Testis (tissue), 3 donors: ENCODE measurements around the gene OBSCN. TPM values are rescaled to one million over a fixed set of nuclear protein-coding genes. Genes with fewer than 3 reads are reported as not detected.

Experiments
- DNase-seq: peaks from one replicate; pipeline ENCODE4 v3.0.0-alpha.2; 2019
- H3K27ac ChIP-seq, 2 donors: fragments of 200-600 bp; sonication (generic); one replicate each; pipeline ENCODE4 v1.5.1; 2019
- H3K27me3 ChIP-seq: fragments of 200-600 bp; sonication (generic); one replicate; pipeline ENCODE4 v1.5.1; 2019
- H3K36me3 ChIP-seq: fragments of 200-600 bp; sonication (generic); one replicate; pipeline ENCODE4 v1.5.1; 2017; ENCODE audit warnings: low read depth; ENCODE audit errors: missing control alignments
- H3K4me1 ChIP-seq: fragments of 200-600 bp; sonication (generic); one replicate; pipeline ENCODE4 v1.5.1; 2019
- H3K4me3 ChIP-seq, 2 donors: fragments of 200-600 bp; sonication (generic); one replicate each; pipeline ENCODE4 v1.5.1; 2017 to 2019
- H3K9me3 ChIP-seq: fragments of 200-600 bp; sonication (generic); one replicate; pipeline ENCODE4 v1.5.1; 2017
- CTCF ChIP-seq, 3 experiments: fragments of 450-650 bp in 2 of 3; fragments of 200-600 bp in 1 of 3; sonication (generic) in 1 of 3; IDR thresholded peaks; one replicate each; pipeline ENCODE4 v1.5.1; 2016 to 2019; ENCODE audit warnings: antibody characterized with exemption in 3 of 3, mild to moderate bottlenecking in 2 of 3, moderate library complexity in 1 of 3
- POLR2A ChIP-seq: fragments of 450-650 bp; IDR thresholded peaks from one replicate; pipeline ENCODE4 v1.6.1; 2017; ENCODE audit warnings: antibody characterized with exemption, mild to moderate bottlenecking, moderate library complexity
- WGBS, 2 donors: methylation state at CpG; one replicate each; pipeline ENCODE4 v1.1.5; 2018; 5-methylcytosine and 5-hydroxymethylcytosine counted together
- intact Hi-C: fragments of 100-400 bp; cut with DNase I; formaldehyde crosslinking; loops from one replicate; pipeline ENCODE4 v1.15.1; 2023; ENCODE audit warnings: low total_unique reads
- polyA plus RNA-seq: library from polyadenylated mRNA; stranded (reverse); fragments of 350-450 nt; fragmentation: Illumina TruSeq; extraction: RNeasy Lipid Tissue Mini Kit (QIAGEN cat#74804); gene quantifications from one replicate; pipeline ENCODE4 v1.2.3, GENCODE V29; 2014; ENCODE audit warnings: low read depth, low replicate concordance; ENCODE audit not compliant: insufficient read depth
- total RNA-seq, 2 donors: library from RNA; depleted of rRNA; stranded (reverse); fragments of >200 nt; gene quantifications; one replicate each; pipeline ENCODE4 v1.2.3, GENCODE V29; 2016

The OBSCN gene
- total and polyA plus RNA-seq, 3 donors from 2014 or later = 8.3 to 30.0 (median 28.6) TPM

GRCh38 chr1:228420968-228421826 is 213.4 kb downstream of the OBSCN start:
- Histone ChIP-seq H3K9me3 (no peaks in the 10 kb centered on the region), H3K36me3 (no peaks in the 10 kb centered on the region), H3K27ac (no peak overlapping the region), H3K4me1 (peaks cover 11% of the 10 kb centered on the region), H3K4me3 (no peak overlapping the region), H3K27me3 (no peaks in the 10 kb centered on the region)
- no peak for DNase-seq
- 90 to 92% methylated on average over 7 of the region's 7 CpGs for WGBS, 2 donors
- intact Hi-C loops = no loop called here
- TF ChIP-seq CTCF (IDR thresholded peaks at IDR 0.05) = no peak
- no peak for TF ChIP-seq POLR2A

GRCh38 chr1:228423404-228424053 is 215.7 kb downstream of the OBSCN start:
- H3K9me3 ChIP-seq = no peaks in the 10 kb centered on the region
- no peak overlapping the region for H3K4me3 ChIP-seq
- TF ChIP-seq POLR2A = no peak
- no peak for TF ChIP-seq CTCF (IDR thresholded peaks at IDR 0.05)
- 87 to 91% methylated on average over 7 of the region's 7 CpGs for WGBS, 2 donors
- no peaks in the 10 kb centered on the region for H3K36me3 ChIP-seq
- H3K27ac ChIP-seq = no peak overlapping the region
- no peaks in the 10 kb centered on the region for H3K27me3 ChIP-seq
- no peaks in the 10 kb centered on the region for H3K4me1 ChIP-seq
- DNase-seq = no peak
- intact Hi-C loops = no loop called here

- intact Hi-C loops = no loop called here
- 73 to 76% methylated on average over 35 to 62 of the region's 62 CpGs for WGBS, 2 donors
Observed at GRCh38 chr1:228424685-228425660, 217.1 kb downstream of the OBSCN start.

More at GRCh38 chr1:228424685-228425660, 217.1 kb downstream of the OBSCN start:
- no peak for TF ChIP-seq CTCF (IDR thresholded peaks at IDR 0.05)
- TF ChIP-seq POLR2A = peak; percentile 38
- Histone ChIP-seq H3K36me3 (no peaks in the 10 kb centered on the region), H3K4me3 (peak overlapping the region; percentile 12 to 24), H3K4me1 (no peaks in the 10 kb centered on the region), H3K27me3 (no peaks in the 10 kb centered on the region), H3K27ac (no peak overlapping the region), H3K9me3 (no peaks in the 10 kb centered on the region)
- peak; percentile 87 for DNase-seq
